GM13976 (cell line): ENCODE results near the gene HLA-F.

Experiments used
- DNase-seq: peaks from one replicate; pipeline ENCODE4 v3.0.0; 2012; ENCODE audit warnings: low spot score
- in situ Hi-C: fragments of 300-500 bp; cut with MboI; formaldehyde crosslinking; loops from one replicate; pipeline ENCODE4 v1.12.0; 2022; ENCODE audit warnings: low sequenced_read_pairs, mixed read lengths, inconsistent platforms; ENCODE audit not compliant: unreplicated experiment
- TF ChIP-seq, protein P1 (sequence below): IDR thresholded peaks from 2 replicates; pipeline ENCODE4 v1.5.1; 2012; ENCODE audit warnings: borderline replicate concordance, mild to moderate bottlenecking; ENCODE audit not compliant: insufficient read depth; ENCODE audit errors: extremely low read depth, missing control alignments, control extremely low read depth

Gene HLA-F

DNA sequence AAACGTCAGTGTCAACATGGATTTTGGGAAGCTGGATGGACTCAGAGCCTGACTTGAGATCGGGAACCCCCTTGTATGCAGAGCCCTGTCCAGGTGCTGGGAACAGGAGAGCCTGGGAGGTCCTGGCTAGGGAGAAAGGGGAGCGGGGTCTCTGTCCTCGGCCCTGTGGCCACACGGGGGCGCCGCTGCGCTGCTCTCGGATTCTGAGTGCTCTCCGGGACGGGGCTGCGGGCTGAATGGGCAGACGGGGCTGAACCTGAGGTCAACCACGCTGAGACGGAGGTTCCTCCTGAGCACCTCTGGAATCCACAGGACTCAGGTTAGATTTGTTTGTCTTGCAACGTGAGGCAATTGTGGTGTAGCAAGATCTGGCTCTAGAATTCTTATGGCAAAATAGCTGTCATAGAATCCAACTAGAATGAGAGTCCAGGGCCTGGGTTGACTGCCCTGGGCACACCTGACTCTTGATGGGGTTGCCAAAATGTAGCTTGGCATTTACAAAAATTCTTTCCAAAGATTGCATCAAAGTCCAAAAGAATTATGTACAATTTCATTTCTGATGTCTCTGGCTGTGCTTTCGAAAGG lies 20.6 kb upstream of the HLA-F start:
- DNase-seq, result peak; percentile 78
- in situ Hi-C loops, result loop anchor here (10.0 kb wide), 1 partner anchor 132 kb away; no protein-coding TSS in a partner anchor

DNA sequence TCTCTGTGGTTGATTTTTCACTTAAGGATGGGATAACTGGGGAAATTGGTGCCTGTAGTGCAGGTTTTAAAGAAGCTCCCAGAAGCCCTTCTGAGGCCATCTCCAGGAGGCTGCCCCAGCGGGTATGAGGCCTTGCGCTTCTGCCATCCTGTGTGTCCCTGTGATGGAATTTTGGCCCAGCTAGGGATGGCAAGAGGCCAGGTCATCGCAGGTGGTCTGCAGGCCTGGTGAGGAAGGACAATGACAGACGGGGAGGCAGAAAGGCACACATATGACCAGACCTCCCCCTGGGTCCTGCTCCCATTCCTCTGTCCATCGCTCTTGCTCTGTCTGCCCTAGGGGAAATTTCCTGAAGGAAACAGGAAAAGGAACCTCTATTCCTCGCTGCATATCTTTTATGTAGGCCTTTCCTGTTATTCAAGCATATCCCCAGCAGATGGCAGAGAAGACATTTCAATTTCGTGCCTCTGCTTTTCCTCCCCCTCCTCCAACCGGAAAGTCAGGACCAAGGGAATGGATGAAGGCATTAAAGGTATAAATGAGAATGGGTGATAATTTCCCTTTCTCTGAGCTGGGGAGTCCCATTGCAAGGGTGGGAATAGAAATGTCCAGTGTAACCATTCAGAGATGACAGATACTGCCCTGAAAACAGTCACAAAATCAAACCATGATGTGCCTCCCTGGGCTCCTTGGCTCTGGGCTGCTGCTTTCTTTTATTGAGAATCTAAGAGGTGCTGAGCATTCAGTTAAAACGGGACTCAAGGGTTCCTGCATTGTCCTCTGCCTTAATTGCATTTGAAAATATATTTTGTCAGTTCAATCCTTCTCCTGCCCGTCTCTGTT lies 17.6 kb upstream of the HLA-F start:
- DNase-seq, result no peak
- in situ Hi-C loops, result loop anchor here (10.0 kb wide), 1 partner anchor 129 kb away; no protein-coding TSS in a partner anchor
- TF ChIP-seq, protein P1, sequence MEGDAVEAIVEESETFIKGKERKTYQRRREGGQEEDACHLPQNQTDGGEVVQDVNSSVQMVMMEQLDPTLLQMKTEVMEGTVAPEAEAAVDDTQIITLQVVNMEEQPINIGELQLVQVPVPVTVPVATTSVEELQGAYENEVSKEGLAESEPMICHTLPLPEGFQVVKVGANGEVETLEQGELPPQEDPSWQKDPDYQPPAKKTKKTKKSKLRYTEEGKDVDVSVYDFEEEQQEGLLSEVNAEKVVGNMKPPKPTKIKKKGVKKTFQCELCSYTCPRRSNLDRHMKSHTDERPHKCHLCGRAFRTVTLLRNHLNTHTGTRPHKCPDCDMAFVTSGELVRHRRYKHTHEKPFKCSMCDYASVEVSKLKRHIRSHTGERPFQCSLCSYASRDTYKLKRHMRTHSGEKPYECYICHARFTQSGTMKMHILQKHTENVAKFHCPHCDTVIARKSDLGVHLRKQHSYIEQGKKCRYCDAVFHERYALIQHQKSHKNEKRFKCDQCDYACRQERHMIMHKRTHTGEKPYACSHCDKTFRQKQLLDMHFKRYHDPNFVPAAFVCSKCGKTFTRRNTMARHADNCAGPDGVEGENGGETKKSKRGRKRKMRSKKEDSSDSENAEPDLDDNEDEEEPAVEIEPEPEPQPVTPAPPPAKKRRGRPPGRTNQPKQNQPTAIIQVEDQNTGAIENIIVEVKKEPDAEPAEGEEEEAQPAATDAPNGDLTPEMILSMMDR, result peak; percentile 54

More for the DNA sequence above, 20.6 kb upstream of the HLA-F start:
- TF ChIP-seq, protein P1, result peak; percentile 47

DNA sequence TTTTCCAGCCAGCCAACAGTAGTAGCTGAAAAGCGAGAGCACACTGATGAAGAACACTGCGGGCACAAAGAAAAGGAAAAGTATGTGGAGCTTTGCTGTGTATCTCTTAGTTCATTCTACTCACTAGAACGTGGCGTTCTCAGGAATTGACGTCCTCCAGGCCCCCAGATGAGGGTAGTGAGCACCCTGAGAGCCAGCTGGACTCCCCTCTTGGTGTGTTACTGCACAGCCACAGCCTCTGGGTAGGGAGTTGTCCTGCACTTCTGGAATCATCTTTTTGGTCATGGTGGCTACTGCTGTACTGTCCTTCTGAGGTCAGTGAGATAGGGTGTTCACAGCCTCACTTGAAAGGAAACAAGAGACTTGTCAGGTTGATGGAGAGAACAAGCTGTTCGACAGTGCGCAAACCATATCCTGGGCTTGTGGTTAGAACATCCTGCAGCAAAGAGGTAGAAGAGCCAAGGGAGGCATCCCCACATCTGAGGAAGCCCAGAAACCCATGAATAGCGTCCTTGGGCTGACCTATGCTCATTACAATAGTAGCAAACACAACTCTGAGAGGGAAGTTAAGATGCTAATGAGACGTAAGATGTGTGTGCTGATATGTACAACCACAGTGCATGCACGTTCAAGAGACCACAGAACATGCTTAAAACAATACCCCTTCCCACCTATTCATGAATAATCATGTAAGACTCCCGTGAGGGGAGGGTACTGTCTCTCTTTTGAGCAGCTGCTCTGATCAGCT lies 14.6 kb upstream of the HLA-F start:
- no peak for DNase-seq
- in situ Hi-C loops, result loop anchor here (10.0 kb wide), 1 partner anchor 126 kb away; no protein-coding TSS in a partner anchor
- TF ChIP-seq, protein P1, result no peak

DNA sequence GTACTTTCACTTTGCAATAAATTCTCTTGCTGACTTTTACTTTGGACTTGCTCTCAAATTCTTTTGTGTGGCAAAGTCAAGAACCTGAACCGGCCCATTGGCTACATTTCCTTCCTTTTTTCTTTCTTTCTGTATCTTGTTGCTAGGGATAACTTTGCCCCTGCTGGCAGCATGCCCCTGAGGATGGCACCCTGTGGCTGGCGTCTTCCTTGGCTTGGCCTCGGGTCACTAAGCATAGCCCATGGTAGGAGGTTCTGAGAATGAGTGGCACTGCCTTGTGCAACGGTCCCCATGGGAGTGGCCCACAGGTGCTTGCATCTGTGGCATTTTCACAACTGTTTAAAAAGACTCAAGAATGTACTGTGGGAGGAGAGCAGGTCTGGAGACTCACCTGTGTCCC lies 14.0 kb upstream of the HLA-F start:
- in situ Hi-C loops, result loop anchor here (10.0 kb wide), 1 partner anchor 126 kb away; no protein-coding TSS in a partner anchor
- DNase-seq, result no peak
- TF ChIP-seq, protein P1, result no peak

DNA sequence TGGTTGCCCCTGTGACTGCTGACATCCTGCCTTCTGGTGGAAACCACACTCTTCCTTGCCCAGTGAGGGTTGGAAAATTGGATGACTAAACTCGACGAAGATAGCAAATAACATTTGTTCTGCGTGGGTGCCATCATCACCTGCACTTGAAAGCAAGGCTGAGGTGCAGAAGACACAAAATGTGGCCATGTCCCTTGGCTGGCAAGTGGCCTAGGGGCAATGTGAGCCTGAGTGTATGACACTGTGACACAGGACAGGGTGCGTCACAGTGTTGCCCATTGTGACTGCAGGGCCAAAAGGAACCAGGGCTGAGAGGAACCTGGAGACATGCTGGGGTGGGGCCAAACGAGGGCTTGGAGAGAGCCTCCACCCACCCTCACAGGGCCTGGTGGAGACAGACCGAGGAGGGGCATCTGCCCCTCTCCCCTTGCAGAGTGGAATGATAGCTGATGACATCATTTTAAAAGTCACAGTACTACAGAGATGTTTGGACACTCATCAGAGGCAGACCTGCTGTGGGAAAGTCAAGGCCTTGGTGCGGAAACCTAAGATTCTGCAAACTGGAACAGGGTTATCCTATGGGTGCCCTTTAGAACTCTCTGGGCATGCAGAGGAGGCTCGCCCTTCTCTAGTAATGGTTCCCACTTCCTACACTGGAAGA lies 12.8 kb upstream of the HLA-F start:
- TF ChIP-seq, protein P1, result no peak
- in situ Hi-C loops, result no loop called here
- DNase-seq, result no peak

DNA sequence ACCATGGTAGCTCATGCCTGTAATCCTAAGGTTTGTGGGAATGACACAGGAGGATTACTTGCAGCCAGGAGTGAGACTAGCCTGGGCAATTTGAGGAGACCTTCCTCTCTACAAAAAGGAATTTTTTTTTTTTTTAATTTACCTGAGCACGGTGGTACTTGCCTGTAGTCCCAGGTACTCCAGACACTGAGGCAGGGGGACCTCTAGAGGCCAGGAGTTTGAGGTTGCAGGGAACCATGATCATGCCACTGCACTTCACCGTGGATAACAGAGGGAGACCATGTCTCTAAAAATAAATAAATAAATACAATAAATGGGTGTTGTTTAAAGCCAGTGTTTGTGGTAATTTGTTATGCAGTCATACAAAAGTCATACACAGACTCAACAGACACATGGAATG lies 2.4 kb upstream of the HLA-F start:
- DNase-seq, result no peak
- in situ Hi-C loops, result no loop called here
- TF ChIP-seq, protein P1, result peak; percentile 28
